BE2C (cell line): Measurements from ENCODE around the gene KLRC2.
"Not testable (repeated sequence)": the region's sequence is repeated elsewhere in the genome, so short reads cannot be mapped to it uniquely, and the experiment has no call there.

ENCODE experiments used
- DNase-seq: peaks from one replicate; pipeline ENCODE4 v3.0.0-alpha.2; 2020
- H3K27me3 ChIP-seq: fragments of 250-450 bp; sonication (Bioruptor Pico); 2 replicates; pipeline ENCODE4 v1.5.1; 2020; ENCODE audit warnings: mild to moderate bottlenecking
- H3K36me3 ChIP-seq: fragments of 250-450 bp; sonication (Bioruptor Pico); 2 replicates; pipeline ENCODE4 v1.5.1; 2020; ENCODE audit warnings: mild to moderate bottlenecking
- H3K4me1 ChIP-seq: fragments of 250-450 bp; sonication (Bioruptor Pico); 2 replicates; pipeline ENCODE4 v1.5.1; 2020
- H3K4me3 ChIP-seq: 2 replicates; pipeline ENCODE4 v1.5.1; 2011; ENCODE audit warnings: low read depth, low read length
- H3K9me3 ChIP-seq: fragments of 250-450 bp; sonication (Bioruptor Pico); 2 replicates; pipeline ENCODE4 v1.5.1; 2020
- TF ChIP-seq, protein P1 (sequence below): IDR thresholded peaks from 2 replicates; pipeline ENCODE4 v1.5.1; 2012; ENCODE audit warnings: mild to moderate bottlenecking, low read depth, low read length

KLRC2 gene

DNA sequence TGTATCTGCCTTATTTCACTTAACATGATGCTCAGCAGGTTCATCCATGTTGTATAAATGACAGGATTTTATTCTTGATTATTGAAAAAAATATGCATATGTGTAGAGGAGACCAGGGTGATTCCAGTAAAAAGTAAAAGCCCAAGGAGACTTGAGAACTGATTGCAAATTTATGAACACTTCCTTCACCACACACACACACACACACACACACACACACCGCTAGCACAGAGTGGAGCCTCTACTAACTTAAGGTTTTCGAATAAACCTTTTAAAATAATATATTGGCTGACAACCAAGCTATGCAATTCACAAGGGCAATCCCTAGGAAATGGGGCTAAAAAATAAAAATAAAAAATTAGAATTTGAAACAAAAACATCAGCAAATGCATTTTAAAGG lies 37.6 kb downstream of the KLRC2 start:
- H3K4me3 ChIP-seq, result no peak overlapping the region
- TF ChIP-seq, protein P1, sequence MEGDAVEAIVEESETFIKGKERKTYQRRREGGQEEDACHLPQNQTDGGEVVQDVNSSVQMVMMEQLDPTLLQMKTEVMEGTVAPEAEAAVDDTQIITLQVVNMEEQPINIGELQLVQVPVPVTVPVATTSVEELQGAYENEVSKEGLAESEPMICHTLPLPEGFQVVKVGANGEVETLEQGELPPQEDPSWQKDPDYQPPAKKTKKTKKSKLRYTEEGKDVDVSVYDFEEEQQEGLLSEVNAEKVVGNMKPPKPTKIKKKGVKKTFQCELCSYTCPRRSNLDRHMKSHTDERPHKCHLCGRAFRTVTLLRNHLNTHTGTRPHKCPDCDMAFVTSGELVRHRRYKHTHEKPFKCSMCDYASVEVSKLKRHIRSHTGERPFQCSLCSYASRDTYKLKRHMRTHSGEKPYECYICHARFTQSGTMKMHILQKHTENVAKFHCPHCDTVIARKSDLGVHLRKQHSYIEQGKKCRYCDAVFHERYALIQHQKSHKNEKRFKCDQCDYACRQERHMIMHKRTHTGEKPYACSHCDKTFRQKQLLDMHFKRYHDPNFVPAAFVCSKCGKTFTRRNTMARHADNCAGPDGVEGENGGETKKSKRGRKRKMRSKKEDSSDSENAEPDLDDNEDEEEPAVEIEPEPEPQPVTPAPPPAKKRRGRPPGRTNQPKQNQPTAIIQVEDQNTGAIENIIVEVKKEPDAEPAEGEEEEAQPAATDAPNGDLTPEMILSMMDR, result no peak
- H3K27me3 ChIP-seq, result peaks cover 7% of the 10 kb centered on the region; the same call in 1 of the 2 replicates
- H3K9me3 ChIP-seq, result no peaks in the 10 kb centered on the region
- H3K36me3 ChIP-seq, result no peaks in the 10 kb centered on the region
- DNase-seq, result no peak
- no peaks in the 10 kb centered on the region for H3K4me1 ChIP-seq

DNA sequence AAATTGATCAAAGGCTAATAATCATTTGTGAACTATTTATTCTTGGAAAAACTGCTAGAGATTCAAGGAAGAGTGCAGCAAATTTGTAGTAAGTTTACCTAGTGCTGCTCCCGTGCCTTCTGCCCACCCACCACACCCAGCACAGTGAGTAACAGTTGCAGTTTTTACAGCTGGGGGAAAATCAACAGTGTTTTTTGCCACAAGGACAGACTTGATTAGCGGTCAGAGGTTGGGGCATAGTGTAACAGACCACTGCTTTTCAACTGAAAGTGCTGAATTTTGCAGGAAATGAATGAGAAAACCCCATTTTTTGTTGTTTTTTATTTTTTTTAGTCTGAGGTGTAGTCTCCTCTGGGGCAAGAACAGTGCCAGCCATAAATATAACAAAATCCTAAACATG lies 38.5 kb downstream of the KLRC2 start:
- Histone ChIP-seq H3K4me3 (no peak overlapping the region), H3K27me3 (peaks cover 7% of the 10 kb centered on the region; the same call in 1 of the 2 replicates), H3K9me3 (no peaks in the 10 kb centered on the region), H3K4me1 (no peaks in the 10 kb centered on the region), H3K36me3 (no peaks in the 10 kb centered on the region)
- DNase-seq, result no peak
- TF ChIP-seq, protein P1, result no peak

DNA sequence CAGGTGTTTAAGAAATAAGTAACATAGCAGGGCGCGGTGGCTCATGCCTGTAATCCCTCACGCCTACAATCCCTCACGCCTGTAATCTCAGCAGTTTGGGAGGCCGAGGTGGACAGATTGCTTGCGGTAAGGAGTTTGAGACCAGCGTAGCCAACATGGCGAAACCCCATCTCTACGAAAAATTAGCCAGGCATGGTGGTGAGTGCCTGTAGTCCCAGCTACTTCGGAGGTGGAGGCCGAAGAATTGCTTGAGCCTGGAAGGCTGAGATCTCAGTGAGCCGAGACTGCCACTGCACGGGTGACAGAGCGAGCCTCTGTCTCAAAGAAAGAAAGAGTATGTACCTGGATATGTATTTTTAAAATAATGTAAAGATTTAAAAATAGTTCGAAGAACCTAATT lies 39.6 kb downstream of the KLRC2 start:
- not testable (repeated sequence) for H3K4me3 ChIP-seq, H3K4me1 ChIP-seq, DNase-seq, H3K9me3 ChIP-seq, H3K36me3 ChIP-seq, H3K27me3 ChIP-seq

DNA sequence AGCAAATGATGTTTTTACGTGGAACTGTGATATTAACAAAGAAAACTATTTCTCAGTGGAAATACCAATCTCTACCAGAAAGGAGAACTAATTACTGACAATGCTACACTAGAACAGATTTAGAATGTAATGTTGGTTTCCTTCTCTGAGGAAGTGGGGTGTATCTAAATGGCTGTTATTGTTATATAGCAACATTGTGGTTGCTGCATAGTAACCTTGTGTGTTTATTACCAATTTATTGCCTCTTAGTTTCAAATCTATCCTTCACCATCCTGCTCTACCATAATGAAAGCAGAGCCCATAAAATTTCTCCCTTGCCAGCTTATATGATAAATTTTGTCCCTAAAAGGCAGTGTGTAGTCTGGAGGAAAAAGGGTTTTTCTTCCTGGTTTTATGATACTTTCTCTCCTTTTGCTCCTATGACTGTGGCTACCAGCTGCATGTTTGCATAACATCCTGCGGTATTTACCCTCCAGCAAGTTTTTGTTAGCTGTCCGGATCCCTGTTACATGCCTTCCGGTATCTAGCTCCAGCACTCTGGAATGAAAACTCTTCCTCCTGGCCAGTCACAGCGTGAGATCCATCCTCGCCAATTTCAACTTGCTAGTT lies 40.3 kb downstream of the KLRC2 start:
- DNase-seq, result no peak
- H3K36me3 ChIP-seq, result no peaks in the 10 kb centered on the region
- no peak overlapping the region for H3K4me3 ChIP-seq
- no peaks in the 10 kb centered on the region for H3K9me3 ChIP-seq
- no peaks in the 10 kb centered on the region for H3K4me1 ChIP-seq
- H3K27me3 ChIP-seq, result peaks cover 7% of the 10 kb centered on the region; the same call in 1 of the 2 replicates
- TF ChIP-seq, protein P1, result no peak

DNA sequence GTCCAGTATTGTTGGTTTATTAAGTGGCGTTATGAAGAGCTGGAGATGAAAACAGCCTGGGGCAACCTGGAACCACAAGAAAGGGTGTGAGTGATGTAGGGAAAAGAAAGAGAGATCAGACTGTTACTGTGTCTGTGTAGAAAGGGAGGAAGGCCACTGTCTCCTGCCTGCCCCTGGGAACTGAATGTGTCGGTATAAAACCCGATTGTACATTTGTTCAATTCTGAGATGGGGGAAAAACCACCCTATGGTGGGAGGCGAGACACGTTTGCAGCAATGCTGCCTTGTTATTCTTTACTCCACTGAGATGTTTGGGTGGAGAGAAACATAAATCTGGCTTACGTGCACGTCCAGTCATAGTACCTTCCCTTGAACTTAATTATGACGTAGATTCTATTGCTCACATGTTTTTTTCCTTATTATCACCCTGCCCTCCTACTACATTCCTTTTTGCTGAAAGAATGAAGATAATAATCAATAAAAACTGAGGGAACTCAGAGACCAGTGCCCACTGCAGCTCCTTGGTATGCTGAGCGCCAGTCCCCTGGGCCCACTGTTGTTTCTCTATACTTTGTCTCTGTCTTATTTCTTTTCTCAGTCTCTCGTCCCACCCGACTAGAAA lies 41.2 kb downstream of the KLRC2 start:
- not testable (repeated sequence) for DNase-seq, H3K9me3 ChIP-seq, H3K27me3 ChIP-seq, H3K36me3 ChIP-seq, H3K4me1 ChIP-seq, H3K4me3 ChIP-seq

DNA sequence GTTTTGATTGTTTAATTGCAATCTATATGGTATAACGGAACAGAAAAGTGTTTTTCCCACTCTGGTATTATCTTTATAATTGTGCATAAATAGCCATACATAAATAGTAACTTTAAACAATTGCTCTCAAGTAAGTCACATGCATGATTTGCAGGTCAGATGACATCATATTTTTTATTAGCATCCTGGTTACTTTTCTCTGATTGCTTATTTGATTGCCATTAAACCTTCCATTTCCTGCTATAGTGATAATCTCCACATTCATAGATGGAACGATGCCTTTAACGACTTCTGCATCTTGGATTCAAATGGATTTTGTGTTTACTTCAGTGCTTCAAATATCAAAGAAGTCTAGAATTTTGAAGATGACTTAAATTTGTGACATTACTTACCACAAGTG lies 42.5 kb downstream of the KLRC2 start:
- DNase-seq, result no peak
- TF ChIP-seq, protein P1, result no peak
- Histone ChIP-seq H3K27me3 (peaks cover 7% of the 10 kb centered on the region), H3K9me3 (no peaks in the 10 kb centered on the region), H3K4me1 (no peaks in the 10 kb centered on the region), H3K36me3 (no peaks in the 10 kb centered on the region), H3K4me3 (no peak overlapping the region)

DNA sequence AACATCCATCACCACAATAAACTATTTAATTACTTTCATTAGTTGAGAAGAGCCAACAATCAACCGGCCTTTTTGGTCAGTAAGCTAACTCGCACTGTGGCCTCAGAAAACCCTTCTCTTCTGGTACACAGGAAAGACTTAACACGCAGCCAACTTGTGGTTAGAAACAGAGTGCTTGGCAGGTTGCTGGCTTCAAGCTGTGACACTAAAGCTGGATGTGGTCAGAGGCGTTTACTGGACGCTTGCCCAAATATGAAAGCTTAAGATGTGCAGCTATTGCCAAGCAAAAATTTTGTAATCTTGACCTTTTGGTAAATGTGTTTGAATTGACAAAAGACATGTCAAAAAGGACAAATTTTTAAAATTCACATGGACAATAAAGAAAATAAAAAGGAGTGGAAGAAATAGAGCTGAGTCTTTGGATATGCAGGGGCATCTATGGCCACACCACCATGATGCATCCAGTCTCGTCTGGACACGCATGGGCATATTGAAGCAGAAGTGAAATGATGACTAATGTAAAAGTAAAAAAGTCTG lies 43.3 kb downstream of the KLRC2 start:
- TF ChIP-seq, protein P1, result no peak
- no peak for DNase-seq

DNA sequence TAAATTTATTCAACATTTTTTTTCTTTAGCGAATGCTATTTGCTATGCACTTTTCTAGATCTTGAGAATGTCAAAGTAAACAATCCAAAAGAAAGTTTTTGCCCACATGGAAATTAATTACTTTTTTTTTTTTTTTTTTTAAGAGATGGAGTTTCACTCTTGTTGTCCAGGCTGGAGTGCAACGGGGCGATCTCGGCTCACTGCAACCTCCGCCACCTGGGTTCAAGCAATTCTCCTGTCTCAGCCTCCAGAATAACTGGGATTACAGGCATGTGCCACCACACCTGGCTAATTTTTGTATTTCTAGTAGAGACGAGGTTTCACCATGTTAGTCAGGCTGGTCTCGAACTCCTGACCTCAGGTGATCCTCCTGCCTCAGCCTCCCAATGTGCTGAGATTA lies 44.8 kb downstream of the KLRC2 start:
- not testable (repeated sequence) for H3K27me3 ChIP-seq, H3K4me1 ChIP-seq, DNase-seq, H3K9me3 ChIP-seq, H3K36me3 ChIP-seq, H3K4me3 ChIP-seq

More for the DNA sequence above, 43.3 kb downstream of the KLRC2 start:
- Histone ChIP-seq H3K27me3 (peaks cover 7% of the 10 kb centered on the region; the same call in 1 of the 2 replicates), H3K36me3 (no peaks in the 10 kb centered on the region), H3K4me3 (no peak overlapping the region), H3K9me3 (no peaks in the 10 kb centered on the region), H3K4me1 (no peaks in the 10 kb centered on the region)
